Measurements from ENCODE around the gene CTNNA3.

CTNNA3 gene

DNA sequence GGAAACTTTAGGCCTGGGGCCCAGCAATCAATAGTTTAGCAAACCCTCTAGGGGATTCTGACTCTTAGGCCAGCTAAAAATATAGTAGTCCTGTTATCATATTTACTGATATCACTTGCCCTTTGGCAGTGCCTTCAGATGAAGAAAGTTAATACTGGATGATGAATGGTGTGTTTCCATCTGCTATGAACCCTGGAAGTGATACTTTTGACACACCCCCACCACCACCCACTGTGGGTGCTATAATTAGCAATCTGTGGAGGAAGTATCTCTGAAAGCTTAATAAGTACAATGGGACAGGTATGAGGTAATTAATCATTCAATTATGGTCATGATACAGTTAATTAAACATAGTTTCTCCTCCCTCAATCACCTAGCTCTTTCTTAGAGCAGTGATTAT is 860.6 kb downstream of the CTNNA3 start:
- TF ChIP-seq, protein P1, sequence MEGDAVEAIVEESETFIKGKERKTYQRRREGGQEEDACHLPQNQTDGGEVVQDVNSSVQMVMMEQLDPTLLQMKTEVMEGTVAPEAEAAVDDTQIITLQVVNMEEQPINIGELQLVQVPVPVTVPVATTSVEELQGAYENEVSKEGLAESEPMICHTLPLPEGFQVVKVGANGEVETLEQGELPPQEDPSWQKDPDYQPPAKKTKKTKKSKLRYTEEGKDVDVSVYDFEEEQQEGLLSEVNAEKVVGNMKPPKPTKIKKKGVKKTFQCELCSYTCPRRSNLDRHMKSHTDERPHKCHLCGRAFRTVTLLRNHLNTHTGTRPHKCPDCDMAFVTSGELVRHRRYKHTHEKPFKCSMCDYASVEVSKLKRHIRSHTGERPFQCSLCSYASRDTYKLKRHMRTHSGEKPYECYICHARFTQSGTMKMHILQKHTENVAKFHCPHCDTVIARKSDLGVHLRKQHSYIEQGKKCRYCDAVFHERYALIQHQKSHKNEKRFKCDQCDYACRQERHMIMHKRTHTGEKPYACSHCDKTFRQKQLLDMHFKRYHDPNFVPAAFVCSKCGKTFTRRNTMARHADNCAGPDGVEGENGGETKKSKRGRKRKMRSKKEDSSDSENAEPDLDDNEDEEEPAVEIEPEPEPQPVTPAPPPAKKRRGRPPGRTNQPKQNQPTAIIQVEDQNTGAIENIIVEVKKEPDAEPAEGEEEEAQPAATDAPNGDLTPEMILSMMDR (IDR thresholded peaks at IDR 0.05; ENCODE audit: poor library complexity, severe bottlenecking) = no peak
- Histone ChIP-seq H3K27ac (ENCODE audit: poor library complexity, severe bottlenecking) (no peak overlapping the region), H3K4me3 (ENCODE audit: severe bottlenecking) (no peak overlapping the region), H3K4me1 (ENCODE audit: insufficient read depth, poor library complexity, severe bottlenecking) (peaks cover 17% of the 10 kb centered on the region), H3K36me3 (ENCODE audit: low read depth) (no peaks in the 10 kb centered on the region), H3K9me3 (ENCODE audit: severe bottlenecking) (no peaks in the 10 kb centered on the region), H3K27me3 (ENCODE audit: insufficient read depth, poor library complexity, severe bottlenecking) (no peaks in the 10 kb centered on the region)
- ATAC-seq (ENCODE audit: low read depth) (no peak), DNase-seq (ENCODE audit: low spot score) (no peak)

DNA sequence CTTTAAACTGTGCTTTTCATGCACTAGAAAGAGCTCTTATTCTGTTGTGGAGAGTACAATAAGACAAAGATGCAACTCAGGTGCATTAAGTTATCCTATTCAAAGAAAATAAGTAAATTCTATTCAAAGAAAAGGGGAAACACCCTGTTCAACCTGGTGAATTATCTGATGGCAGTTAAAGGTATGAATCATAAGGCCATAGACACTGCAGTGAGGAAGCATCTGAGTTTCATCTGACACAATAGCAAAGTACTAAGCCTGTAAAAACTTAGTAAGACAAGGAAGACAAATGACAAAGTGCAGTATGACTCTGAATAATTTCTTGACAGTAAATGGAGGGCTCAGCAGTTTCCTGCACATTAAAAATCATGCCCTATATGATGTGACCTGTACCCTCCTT is 861.2 kb downstream of the CTNNA3 start:
- no peaks in the 10 kb centered on the region for H3K27me3 ChIP-seq (ENCODE audit: insufficient read depth, poor library complexity, severe bottlenecking)

DNA sequence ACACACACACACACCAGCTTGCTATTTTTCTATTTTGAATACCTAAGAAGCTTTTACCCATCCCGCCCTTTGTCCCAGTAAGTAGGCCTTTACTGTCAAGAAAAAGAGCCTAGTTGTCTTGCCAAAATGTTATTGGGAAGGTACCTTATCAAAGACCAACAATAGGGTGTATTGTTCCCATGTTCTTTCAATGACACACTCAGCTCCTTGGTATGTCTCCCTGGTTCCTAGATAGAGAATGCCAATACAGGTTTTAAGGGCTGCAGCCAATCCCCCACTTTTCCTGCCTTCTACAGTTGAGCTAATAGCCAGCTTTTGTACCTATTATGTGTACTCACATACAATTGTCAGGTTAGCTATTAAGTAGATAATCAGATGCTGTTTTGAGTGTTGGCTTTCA is 862.1 kb downstream of the CTNNA3 start:
- DNase-seq (ENCODE audit: low spot score) (no peak), ATAC-seq (ENCODE audit: low read depth) (peak; percentile 60; the same call in 2 of the 3 replicates)
- Histone ChIP-seq H3K4me1 (ENCODE audit: insufficient read depth, poor library complexity, severe bottlenecking) (peaks cover 17% of the 10 kb centered on the region), H3K36me3 (ENCODE audit: low read depth) (no peaks in the 10 kb centered on the region), H3K27ac (ENCODE audit: poor library complexity, severe bottlenecking) (no peak overlapping the region), H3K4me3 (ENCODE audit: severe bottlenecking) (no peak overlapping the region), H3K9me3 (ENCODE audit: severe bottlenecking) (no peaks in the 10 kb centered on the region), H3K27me3 (ENCODE audit: insufficient read depth, poor library complexity, severe bottlenecking) (no peaks in the 10 kb centered on the region)
- TF ChIP-seq, protein P1 (IDR thresholded peaks at IDR 0.05; ENCODE audit: poor library complexity, severe bottlenecking) = no peak

More for the DNA sequence above, 861.2 kb downstream of the CTNNA3 start:
- Histone ChIP-seq H3K36me3 (ENCODE audit: low read depth) (no peaks in the 10 kb centered on the region), H3K4me1 (ENCODE audit: insufficient read depth, poor library complexity, severe bottlenecking) (peaks cover 17% of the 10 kb centered on the region), H3K4me3 (ENCODE audit: severe bottlenecking) (no peak overlapping the region), H3K9me3 (ENCODE audit: severe bottlenecking) (no peaks in the 10 kb centered on the region), H3K27ac (ENCODE audit: poor library complexity, severe bottlenecking) (no peak overlapping the region)
- TF ChIP-seq, protein P1 (IDR thresholded peaks at IDR 0.05; ENCODE audit: poor library complexity, severe bottlenecking) = no peak
- ATAC-seq (ENCODE audit: low read depth) (peak; percentile 65; the same call in 2 of the 3 replicates), DNase-seq (ENCODE audit: low spot score) (no peak)

DNA sequence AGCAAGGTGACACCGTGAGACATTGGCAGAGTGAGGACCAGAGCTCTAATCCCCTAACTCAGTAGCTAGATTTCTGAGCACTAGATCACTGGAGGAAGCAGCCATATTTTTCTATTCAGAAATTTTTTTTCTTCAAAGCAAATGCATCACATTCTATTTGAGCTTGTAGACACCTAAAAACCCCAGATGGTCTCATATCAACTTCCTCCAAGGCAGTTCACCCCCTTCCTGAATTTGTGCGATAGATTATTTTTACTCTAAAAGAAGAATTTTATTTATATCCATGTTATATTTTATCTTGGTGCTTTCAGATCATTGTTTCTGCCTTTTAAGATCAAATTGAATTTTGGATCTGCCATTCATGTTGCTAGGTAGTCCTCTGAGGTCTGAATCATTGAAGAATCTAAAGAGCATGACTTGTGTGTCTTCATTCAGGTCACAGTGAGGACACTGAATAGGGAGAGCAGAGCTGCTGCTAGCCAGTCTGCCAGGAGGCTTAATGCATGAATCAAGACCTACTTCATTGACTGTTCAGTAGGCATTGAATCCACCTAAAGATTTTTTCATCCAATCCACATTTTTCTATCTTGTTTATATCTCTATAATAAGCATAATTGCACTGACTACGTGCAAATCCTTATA is 863.1 kb downstream of the CTNNA3 start:
- no peaks in the 10 kb centered on the region for H3K36me3 ChIP-seq (ENCODE audit: low read depth)
- H3K4me3 ChIP-seq (ENCODE audit: severe bottlenecking) = no peak overlapping the region
- H3K9me3 ChIP-seq (ENCODE audit: severe bottlenecking) = no peaks in the 10 kb centered on the region
- H3K27me3 ChIP-seq (ENCODE audit: insufficient read depth, poor library complexity, severe bottlenecking) = no peaks in the 10 kb centered on the region
- no peak overlapping the region for H3K27ac ChIP-seq (ENCODE audit: poor library complexity, severe bottlenecking)
- DNase-seq (ENCODE audit: low spot score) = no peak
- peaks cover 19% of the 10 kb centered on the region for H3K4me1 ChIP-seq (ENCODE audit: insufficient read depth, poor library complexity, severe bottlenecking)
- TF ChIP-seq, protein P1 (IDR thresholded peaks at IDR 0.05; ENCODE audit: poor library complexity, severe bottlenecking) = no peak
- ATAC-seq (ENCODE audit: low read depth) = no peak

DNA sequence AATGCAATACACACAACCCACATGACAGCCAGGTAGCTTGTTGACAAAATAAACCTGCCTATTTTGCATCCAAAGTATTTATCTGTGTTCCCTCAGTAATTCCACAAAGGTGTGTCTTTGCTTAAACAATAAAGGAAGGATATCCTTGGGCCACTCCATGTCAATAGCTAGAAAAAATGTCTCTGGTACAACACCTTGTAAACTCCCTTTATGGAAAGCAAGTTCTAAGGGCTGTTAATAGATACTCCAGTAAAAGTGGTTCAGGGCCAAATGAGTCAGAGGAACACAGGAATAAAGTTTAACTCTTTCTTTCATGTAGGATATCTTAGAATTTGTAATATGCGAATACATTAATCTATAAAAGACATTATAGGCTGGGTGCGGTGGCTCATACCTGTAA is 867.0 kb downstream of the CTNNA3 start:
- TF ChIP-seq, protein P1 (IDR thresholded peaks at IDR 0.05; ENCODE audit: poor library complexity, severe bottlenecking) = no peak
- ATAC-seq (ENCODE audit: low read depth) (peak; percentile 36; the same call in 1 of the 3 replicates), DNase-seq (ENCODE audit: low spot score) (no peak)
- Histone ChIP-seq H3K4me1 (ENCODE audit: insufficient read depth, poor library complexity, severe bottlenecking) (peaks cover 17% of the 10 kb centered on the region), H3K9me3 (ENCODE audit: severe bottlenecking) (no peaks in the 10 kb centered on the region), H3K36me3 (ENCODE audit: low read depth) (no peaks in the 10 kb centered on the region), H3K4me3 (ENCODE audit: severe bottlenecking) (no peak overlapping the region), H3K27me3 (ENCODE audit: insufficient read depth, poor library complexity, severe bottlenecking) (no peaks in the 10 kb centered on the region), H3K27ac (ENCODE audit: poor library complexity, severe bottlenecking) (no peak overlapping the region)
